HepG2 (cell line): ENCODE measurements around the gene WDR20. TPM values are rescaled to one million over a fixed set of nuclear protein-coding genes. Genes with fewer than 3 reads are reported as not detected.

ENCODE experiments used
- ARNTL ChIP-seq: sonication (generic); formaldehyde crosslinking; IDR thresholded peaks from 2 replicates; pipeline ENCODE4 v1.4.0; 2020; ENCODE audit warnings: mild to moderate bottlenecking, missing genetic modification reagents
- ELF1 ChIP-seq: sonication (generic); formaldehyde crosslinking; IDR thresholded peaks from 2 replicates; pipeline ENCODE4 v1.4.0; 2020; ENCODE audit warnings: missing genetic modification reagents
- EP300 ChIP-seq, 3 experiments: sonication (generic) in 1 of 3; formaldehyde crosslinking in 1 of 3; IDR thresholded peaks; 2 replicates each; pipeline versions ENCODE4 v1.5.1 to v1.6.1; 2011 to 2020; ENCODE audit warnings: low read depth in 2 of 3, low read length in 2 of 3, borderline replicate concordance in 1 of 3, improper control_type of control experiment in 1 of 3, mild to moderate bottlenecking in 1 of 3, missing genetic modification reagents in 1 of 3, moderate library complexity in 1 of 3
- HMG20A ChIP-seq: IDR thresholded peaks from 2 replicates; pipeline ENCODE4 v1.6.1; 2016; ENCODE audit warnings: borderline replicate concordance
- HOXD1 ChIP-seq: sonication (generic); formaldehyde crosslinking; IDR thresholded peaks from 2 replicates; pipeline ENCODE4 v1.5.0; 2020; ENCODE audit warnings: missing genetic modification reagents
- IRF2 ChIP-seq: IDR thresholded peaks from 2 replicates; pipeline ENCODE4 v1.6.1; 2018; ENCODE audit warnings: missing genetic modification reagents, missing compliant biosample characterization
- NKX3-1 ChIP-seq: sonication (generic); formaldehyde crosslinking; IDR thresholded peaks from 2 replicates; pipeline ENCODE4 v1.5.0; 2020; ENCODE audit warnings: missing genetic modification reagents
- NR1H2 ChIP-seq: sonication (generic); formaldehyde crosslinking; IDR thresholded peaks from 2 replicates; pipeline ENCODE4 v1.8.1; 2022; ENCODE audit warnings: low read depth, missing genetic modification reagents, borderline replicate concordance
- NR2F1 ChIP-seq, 2 experiments: fragments of 450-650 bp in 1 of 2; formaldehyde crosslinking in 1 of 2; IDR thresholded peaks; 2 replicates each; pipeline versions ENCODE4 v1.5.0 to v1.6.1; 2016 to 2020; ENCODE audit warnings: mild to moderate bottlenecking in 1 of 2, missing compliant biosample characterization in 1 of 2, missing genetic modification reagents in 1 of 2, moderate library complexity in 1 of 2
- SALL1 ChIP-seq: sonication (generic); formaldehyde crosslinking; IDR thresholded peaks from 2 replicates; pipeline ENCODE4 v1.8.0; 2022; ENCODE audit warnings: mild to moderate bottlenecking, missing genetic modification reagents
- SOX5 ChIP-seq: IDR thresholded peaks from 2 replicates; pipeline ENCODE4 v1.6.1; 2016; ENCODE audit warnings: borderline replicate concordance
- SOX6 ChIP-seq, 2 experiments: fragments of 450-650 bp in 1 of 2; sonication (generic) in 1 of 2; formaldehyde crosslinking in 1 of 2; IDR thresholded peaks; 2 replicates each; pipeline versions ENCODE4 v1.4.0 to v1.6.1; 2017 to 2020; ENCODE audit warnings: antibody characterized with exemption in 1 of 2, mild to moderate bottlenecking in 1 of 2, missing genetic modification reagents in 1 of 2
- SRSF1 ChIP-seq: fragments of 200-400 bp; formaldehyde crosslinking; optimal IDR thresholded peaks from 2 replicates; pipeline ENCODE3; 2017; ENCODE audit warnings: mild to moderate bottlenecking, low read depth, low read length, moderate library complexity
- STAT5B ChIP-seq: sonication (generic); formaldehyde crosslinking; IDR thresholded peaks from 2 replicates; pipeline ENCODE4 v1.4.0; 2020; ENCODE audit warnings: missing genetic modification reagents
- TEAD3 ChIP-seq: optimal IDR thresholded peaks from 2 replicates; pipeline ENCODE3; 2016; ENCODE audit warnings: borderline replicate concordance
- ZFP82 ChIP-seq: sonication (generic); formaldehyde crosslinking; IDR thresholded peaks from 2 replicates; pipeline ENCODE4 v1.5.1; 2020; ENCODE audit warnings: mild to moderate bottlenecking, missing genetic modification reagents, borderline replicate concordance
- ZKSCAN5 ChIP-seq: sonication (generic); formaldehyde crosslinking; IDR thresholded peaks from 2 replicates; pipeline ENCODE4 v1.5.1; 2020; ENCODE audit warnings: mild to moderate bottlenecking, missing genetic modification reagents
- ZNF570 ChIP-seq: sonication (generic); formaldehyde crosslinking; IDR thresholded peaks from 2 replicates; pipeline ENCODE4 v1.4.0; 2020; ENCODE audit warnings: mild to moderate bottlenecking, missing genetic modification reagents, borderline replicate concordance
- ZNF644 ChIP-seq: IDR thresholded peaks from 2 replicates; pipeline ENCODE4 v1.6.1; 2016; ENCODE audit warnings: low read depth
- polyA plus RNA-seq, 8 experiments: library from polyadenylated mRNA; depleted of rRNA in 3 of 8; stranded (reverse) in 7 of 8; unstranded in 1 of 8; fragments of >200 nt; fragmentation: Illumina TruSeq in 4 of 8; extraction: Trizol in 4 of 8; gene quantifications; 2 replicates each; pipeline versions ENCODE4 v1.2.1 to v1.2.3, GENCODE V29; 2011 to 2016; ENCODE audit warnings: low read depth in 4 of 8, missing spikeins in 1 of 8, mixed read lengths in 1 of 8; ENCODE audit not compliant: insufficient read depth in 1 of 8
- total RNA-seq, 5 experiments: library from RNA; depleted of rRNA; stranded (reverse); fragments of >200 nt; fragmentation: Illumina TruSeq; extraction: Trizol; gene quantifications; 2 replicates each; pipeline ENCODE4 v1.2.3, GENCODE V29; 2016; ENCODE audit warnings: low read depth in 1 of 5
- TF ChIP-seq, protein P1 (sequence below): sonication (generic); formaldehyde crosslinking; IDR thresholded peaks from 2 replicates; pipeline ENCODE4 v1.4.0; 2020; ENCODE audit warnings: missing genetic modification reagents
- TF ChIP-seq, protein P2 (sequence below): sonication (generic); formaldehyde crosslinking; IDR thresholded peaks from 2 replicates; pipeline ENCODE4 v1.5.0; 2020; ENCODE audit warnings: mild to moderate bottlenecking, missing genetic modification reagents, moderate library complexity
- TF ChIP-seq, protein P3 (sequence below): sonication (generic); formaldehyde crosslinking; IDR thresholded peaks from 2 replicates; pipeline ENCODE4 v1.5.1; 2020; ENCODE audit warnings: mild to moderate bottlenecking, missing genetic modification reagents, moderate library complexity
- TF ChIP-seq, protein P4 (sequence below): sonication (generic); formaldehyde crosslinking; IDR thresholded peaks from 2 replicates; pipeline ENCODE4 v1.8.0; 2022; ENCODE audit warnings: mild to moderate bottlenecking, missing genetic modification reagents, moderate library complexity

WDR20 gene
- total and polyA plus RNA-seq, 2 of the 13 experiments (the other 11 are each of a cell fraction or from before 2014, with no cell fraction given), result 10.4 to 23.2 TPM

DNA sequence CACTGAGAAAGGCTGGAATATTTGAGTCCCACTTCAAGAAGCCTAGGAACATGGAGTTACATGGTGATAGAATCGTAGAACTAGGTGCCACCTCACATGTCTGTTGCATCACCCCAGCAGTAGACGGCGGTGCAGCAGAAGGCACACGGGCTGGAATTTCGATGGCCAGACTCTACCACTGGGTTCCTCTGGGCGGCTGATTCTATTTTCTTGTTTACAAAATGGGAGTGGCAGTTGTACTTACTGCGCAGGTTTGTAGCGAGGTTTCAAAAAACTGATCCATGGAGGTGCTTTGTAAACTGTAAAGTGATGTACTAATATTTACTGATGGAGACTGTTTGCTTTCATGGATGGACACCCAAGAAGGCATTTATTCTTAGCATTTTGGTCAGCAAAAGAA, 45.7 kb downstream of the WDR20 start (continued):
- TF ChIP-seq ARNTL (CRISPR knock-in tag), result no peak
- no peak for TF ChIP-seq ZKSCAN5 (CRISPR knock-in tag)
- TF ChIP-seq HMG20A (CRISPR knock-in tag), result no peak
- no peak for TF ChIP-seq NR1H2 (CRISPR knock-in tag)
- no peak for TF ChIP-seq ZNF570 (CRISPR knock-in tag)
- 0 out of 2 replicates have a peak, but pooled peaks have one; percentile 16 for TF ChIP-seq ELF1 (CRISPR knock-in tag)
- no peak for TF ChIP-seq STAT5B
- TF ChIP-seq TEAD3 (CRISPR knock-in tag), result peak; percentile 85
- peak; percentile 17; the same call in 1 of the 2 replicates for TF ChIP-seq SOX5 (CRISPR knock-in tag)
- 0 out of 4 replicates have a peak, but pooled peaks of 1 of the 2 experiments have one; percentile 43 for TF ChIP-seq EP300 (IDR thresholded peaks at IDR 0.05; ENCODE audit: low read depth in 2 of 2, low read length in 2 of 2)
- TF ChIP-seq EP300 (CRISPR knock-in tag; IDR thresholded peaks at IDR 0.05; ENCODE audit: borderline replicate concordance), result no peak
- no peak for TF ChIP-seq HOXD1 (CRISPR knock-in tag)
- no peak for TF ChIP-seq NR2F1 (CRISPR knock-in tag; IDR thresholded peaks at IDR 0.05)
- no peak for TF ChIP-seq SOX6 (IDR thresholded peaks at IDR 0.05)
- TF ChIP-seq SOX6 (CRISPR knock-in tag; IDR thresholded peaks at IDR 0.05), result peak; percentile 69
- TF ChIP-seq, protein P1, sequence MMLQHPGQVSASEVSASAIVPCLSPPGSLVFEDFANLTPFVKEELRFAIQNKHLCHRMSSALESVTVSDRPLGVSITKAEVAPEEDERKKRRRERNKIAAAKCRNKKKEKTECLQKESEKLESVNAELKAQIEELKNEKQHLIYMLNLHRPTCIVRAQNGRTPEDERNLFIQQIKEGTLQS (CRISPR knock-in tag), result peak; percentile 89
- TF ChIP-seq, protein P2, sequence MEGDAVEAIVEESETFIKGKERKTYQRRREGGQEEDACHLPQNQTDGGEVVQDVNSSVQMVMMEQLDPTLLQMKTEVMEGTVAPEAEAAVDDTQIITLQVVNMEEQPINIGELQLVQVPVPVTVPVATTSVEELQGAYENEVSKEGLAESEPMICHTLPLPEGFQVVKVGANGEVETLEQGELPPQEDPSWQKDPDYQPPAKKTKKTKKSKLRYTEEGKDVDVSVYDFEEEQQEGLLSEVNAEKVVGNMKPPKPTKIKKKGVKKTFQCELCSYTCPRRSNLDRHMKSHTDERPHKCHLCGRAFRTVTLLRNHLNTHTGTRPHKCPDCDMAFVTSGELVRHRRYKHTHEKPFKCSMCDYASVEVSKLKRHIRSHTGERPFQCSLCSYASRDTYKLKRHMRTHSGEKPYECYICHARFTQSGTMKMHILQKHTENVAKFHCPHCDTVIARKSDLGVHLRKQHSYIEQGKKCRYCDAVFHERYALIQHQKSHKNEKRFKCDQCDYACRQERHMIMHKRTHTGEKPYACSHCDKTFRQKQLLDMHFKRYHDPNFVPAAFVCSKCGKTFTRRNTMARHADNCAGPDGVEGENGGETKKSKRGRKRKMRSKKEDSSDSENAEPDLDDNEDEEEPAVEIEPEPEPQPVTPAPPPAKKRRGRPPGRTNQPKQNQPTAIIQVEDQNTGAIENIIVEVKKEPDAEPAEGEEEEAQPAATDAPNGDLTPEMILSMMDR (CRISPR knock-in tag), result peak; percentile 59
- TF ChIP-seq, protein P3, sequence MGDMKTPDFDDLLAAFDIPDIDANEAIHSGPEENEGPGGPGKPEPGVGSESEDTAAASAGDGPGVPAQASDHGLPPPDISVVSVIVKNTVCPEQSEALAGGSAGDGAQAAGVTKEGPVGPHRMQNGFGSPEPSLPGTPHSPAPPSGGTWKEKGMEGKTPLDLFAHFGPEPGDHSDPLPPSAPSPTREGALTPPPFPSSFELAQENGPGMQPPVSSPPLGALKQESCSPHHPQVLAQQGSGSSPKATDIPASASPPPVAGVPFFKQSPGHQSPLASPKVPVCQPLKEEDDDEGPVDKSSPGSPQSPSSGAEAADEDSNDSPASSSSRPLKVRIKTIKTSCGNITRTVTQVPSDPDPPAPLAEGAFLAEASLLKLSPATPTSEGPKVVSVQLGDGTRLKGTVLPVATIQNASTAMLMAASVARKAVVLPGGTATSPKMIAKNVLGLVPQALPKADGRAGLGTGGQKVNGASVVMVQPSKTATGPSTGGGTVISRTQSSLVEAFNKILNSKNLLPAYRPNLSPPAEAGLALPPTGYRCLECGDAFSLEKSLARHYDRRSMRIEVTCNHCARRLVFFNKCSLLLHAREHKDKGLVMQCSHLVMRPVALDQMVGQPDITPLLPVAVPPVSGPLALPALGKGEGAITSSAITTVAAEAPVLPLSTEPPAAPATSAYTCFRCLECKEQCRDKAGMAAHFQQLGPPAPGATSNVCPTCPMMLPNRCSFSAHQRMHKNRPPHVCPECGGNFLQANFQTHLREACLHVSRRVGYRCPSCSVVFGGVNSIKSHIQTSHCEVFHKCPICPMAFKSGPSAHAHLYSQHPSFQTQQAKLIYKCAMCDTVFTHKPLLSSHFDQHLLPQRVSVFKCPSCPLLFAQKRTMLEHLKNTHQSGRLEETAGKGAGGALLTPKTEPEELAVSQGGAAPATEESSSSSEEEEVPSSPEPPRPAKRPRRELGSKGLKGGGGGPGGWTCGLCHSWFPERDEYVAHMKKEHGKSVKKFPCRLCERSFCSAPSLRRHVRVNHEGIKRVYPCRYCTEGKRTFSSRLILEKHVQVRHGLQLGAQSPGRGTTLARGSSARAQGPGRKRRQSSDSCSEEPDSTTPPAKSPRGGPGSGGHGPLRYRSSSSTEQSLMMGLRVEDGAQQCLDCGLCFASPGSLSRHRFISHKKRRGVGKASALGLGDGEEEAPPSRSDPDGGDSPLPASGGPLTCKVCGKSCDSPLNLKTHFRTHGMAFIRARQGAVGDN (CRISPR knock-in tag), result no peak; the same call in 1 of the 2 replicates
- peak; percentile 39; the same call in 1 of the 2 replicates for TF ChIP-seq NKX3-1 (CRISPR knock-in tag)
- TF ChIP-seq SALL1, result peak; percentile 58
- peak; percentile 60; the same call in 1 of the 2 replicates for TF ChIP-seq IRF2 (CRISPR knock-in tag)
- TF ChIP-seq ZNF644 (CRISPR knock-in tag), result peak; percentile 60; the same call in 1 of the 2 replicates
- TF ChIP-seq, protein P4, sequence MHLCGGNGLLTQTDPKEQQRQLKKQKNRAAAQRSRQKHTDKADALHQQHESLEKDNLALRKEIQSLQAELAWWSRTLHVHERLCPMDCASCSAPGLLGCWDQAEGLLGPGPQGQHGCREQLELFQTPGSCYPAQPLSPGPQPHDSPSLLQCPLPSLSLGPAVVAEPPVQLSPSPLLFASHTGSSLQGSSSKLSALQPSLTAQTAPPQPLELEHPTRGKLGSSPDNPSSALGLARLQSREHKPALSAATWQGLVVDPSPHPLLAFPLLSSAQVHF (CRISPR knock-in tag), result no peak
- TF ChIP-seq ZFP82 (CRISPR knock-in tag), result no peak
- no peak for TF ChIP-seq SRSF1
